Cardiac muscle cell (in vitro differentiated cells and primary cell): ENCODE measurements around the gene UBASH3B. TPM values are rescaled to one million over a fixed set of nuclear protein-coding genes. Genes with fewer than 3 reads are reported as not detected.
"Not testable (repeated sequence)": the region's sequence is repeated elsewhere in the genome, so short reads cannot be mapped to it uniquely, and the experiment has no call there.

Experiments
- DNase-seq, 2 donors: peaks; one replicate each; pipeline versions ENCODE4 v3.0.0 to v3.0.0-alpha.2; 2010 to 2017; ENCODE audit warnings: low read depth in 1 of 2, low spot score in 1 of 2
- H3K27ac ChIP-seq: fragments of 200-600 bp; sonication (generic); 2 replicates; pipeline ENCODE4 v1.5.1; 2016
- H3K27me3 ChIP-seq: fragments of 200-600 bp; sonication (generic); 2 replicates; pipeline ENCODE4 v1.6.0; 2016; ENCODE audit warnings: control low read depth
- H3K36me3 ChIP-seq: fragments of 200-600 bp; sonication (generic); 2 replicates; pipeline ENCODE4 v1.5.1; 2016; ENCODE audit warnings: control low read depth
- H3K4me1 ChIP-seq: fragments of 200-600 bp; sonication (generic); 2 replicates; pipeline ENCODE4 v1.8.1; 2017; ENCODE audit warnings: low read depth, mild to moderate bottlenecking, mixed run types
- H3K4me3 ChIP-seq: fragments of 200-600 bp; sonication (generic); 2 replicates; pipeline ENCODE4 v1.5.1; 2016; ENCODE audit warnings: mild to moderate bottlenecking
- H3K9me3 ChIP-seq: fragments of 200-600 bp; sonication (generic); 2 replicates; pipeline ENCODE4 v1.5.1; 2017; ENCODE audit warnings: low read depth, mild to moderate bottlenecking, control low read depth
- polyA plus RNA-seq: library from polyadenylated mRNA; unstranded; fragments of >200 nt; fragmentation: Nextera tagmentation; extraction: Ambion mirVana; gene quantifications from 2 replicates; pipeline ENCODE4 v1.2.1, GENCODE V29; 2016
- total RNA-seq: library from RNA; depleted of rRNA; stranded (reverse); fragments of >200 nt; gene quantifications from 2 replicates; pipeline ENCODE4 v1.2.3, GENCODE V29; 2016
- TF ChIP-seq, protein P1 (sequence below): IDR thresholded peaks from 2 replicates; pipeline ENCODE4 v1.5.1; 2012; ENCODE audit warnings: low read depth, mild to moderate bottlenecking, low read length

UBASH3B gene, protein sequence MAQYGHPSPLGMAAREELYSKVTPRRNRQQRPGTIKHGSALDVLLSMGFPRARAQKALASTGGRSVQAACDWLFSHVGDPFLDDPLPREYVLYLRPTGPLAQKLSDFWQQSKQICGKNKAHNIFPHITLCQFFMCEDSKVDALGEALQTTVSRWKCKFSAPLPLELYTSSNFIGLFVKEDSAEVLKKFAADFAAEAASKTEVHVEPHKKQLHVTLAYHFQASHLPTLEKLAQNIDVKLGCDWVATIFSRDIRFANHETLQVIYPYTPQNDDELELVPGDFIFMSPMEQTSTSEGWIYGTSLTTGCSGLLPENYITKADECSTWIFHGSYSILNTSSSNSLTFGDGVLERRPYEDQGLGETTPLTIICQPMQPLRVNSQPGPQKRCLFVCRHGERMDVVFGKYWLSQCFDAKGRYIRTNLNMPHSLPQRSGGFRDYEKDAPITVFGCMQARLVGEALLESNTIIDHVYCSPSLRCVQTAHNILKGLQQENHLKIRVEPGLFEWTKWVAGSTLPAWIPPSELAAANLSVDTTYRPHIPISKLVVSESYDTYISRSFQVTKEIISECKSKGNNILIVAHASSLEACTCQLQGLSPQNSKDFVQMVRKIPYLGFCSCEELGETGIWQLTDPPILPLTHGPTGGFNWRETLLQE
- total RNA-seq (0.32 and 2.7 TPM in 2 replicates), polyA plus RNA-seq (1.5 TPM in 1 of 2 replicates, not detected in the other)

DNA sequence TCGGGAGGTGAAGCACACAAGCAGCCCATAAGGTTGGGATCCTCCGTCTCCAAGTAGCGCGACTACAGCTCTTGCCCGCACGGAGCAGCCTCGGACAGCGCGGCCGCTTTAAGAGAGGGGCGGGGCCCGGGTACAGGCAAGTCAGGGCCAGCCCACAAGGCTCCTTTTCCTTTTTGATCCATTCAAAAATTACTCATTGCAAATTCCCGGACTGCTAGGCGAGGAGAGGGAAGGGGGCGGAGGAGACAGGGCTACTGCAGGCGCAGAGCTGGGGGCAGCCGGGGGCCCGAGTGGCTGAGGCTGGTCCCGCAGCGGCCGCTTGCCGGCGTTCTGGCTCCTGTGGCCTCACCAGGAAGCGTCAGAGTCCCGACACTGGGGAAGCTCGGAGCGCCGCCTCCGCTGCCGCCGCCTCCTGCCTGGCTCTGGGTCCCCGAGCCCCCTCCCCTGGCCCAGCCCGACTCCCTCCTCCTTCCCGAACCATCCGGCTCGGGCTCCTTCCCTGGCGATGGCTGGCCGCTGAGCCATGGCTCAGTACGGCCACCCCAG is at the start of gene UBASH3B:
TSS of gene UBASH3B (plus strand) at position 196 of the 546 bp plus-strand sequence. CDS start at position 524, 328 bp downstream.
- TF ChIP-seq, protein P1, sequence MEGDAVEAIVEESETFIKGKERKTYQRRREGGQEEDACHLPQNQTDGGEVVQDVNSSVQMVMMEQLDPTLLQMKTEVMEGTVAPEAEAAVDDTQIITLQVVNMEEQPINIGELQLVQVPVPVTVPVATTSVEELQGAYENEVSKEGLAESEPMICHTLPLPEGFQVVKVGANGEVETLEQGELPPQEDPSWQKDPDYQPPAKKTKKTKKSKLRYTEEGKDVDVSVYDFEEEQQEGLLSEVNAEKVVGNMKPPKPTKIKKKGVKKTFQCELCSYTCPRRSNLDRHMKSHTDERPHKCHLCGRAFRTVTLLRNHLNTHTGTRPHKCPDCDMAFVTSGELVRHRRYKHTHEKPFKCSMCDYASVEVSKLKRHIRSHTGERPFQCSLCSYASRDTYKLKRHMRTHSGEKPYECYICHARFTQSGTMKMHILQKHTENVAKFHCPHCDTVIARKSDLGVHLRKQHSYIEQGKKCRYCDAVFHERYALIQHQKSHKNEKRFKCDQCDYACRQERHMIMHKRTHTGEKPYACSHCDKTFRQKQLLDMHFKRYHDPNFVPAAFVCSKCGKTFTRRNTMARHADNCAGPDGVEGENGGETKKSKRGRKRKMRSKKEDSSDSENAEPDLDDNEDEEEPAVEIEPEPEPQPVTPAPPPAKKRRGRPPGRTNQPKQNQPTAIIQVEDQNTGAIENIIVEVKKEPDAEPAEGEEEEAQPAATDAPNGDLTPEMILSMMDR: no peak
- peaks cover 45% of the 10 kb centered on the region for H3K27me3 ChIP-seq
- peak within 1 kb of the TSS; percentile 74 for H3K4me3 ChIP-seq
- DNase-seq: peak; percentile 84 to 86
- peaks cover 11% of the 10 kb centered on the region for H3K4me1 ChIP-seq
- H3K27ac ChIP-seq: no peak within 1 kb of the TSS
- H3K36me3 ChIP-seq: no peaks in the 10 kb centered on the region
- no peaks in the 10 kb centered on the region for H3K9me3 ChIP-seq

DNA sequence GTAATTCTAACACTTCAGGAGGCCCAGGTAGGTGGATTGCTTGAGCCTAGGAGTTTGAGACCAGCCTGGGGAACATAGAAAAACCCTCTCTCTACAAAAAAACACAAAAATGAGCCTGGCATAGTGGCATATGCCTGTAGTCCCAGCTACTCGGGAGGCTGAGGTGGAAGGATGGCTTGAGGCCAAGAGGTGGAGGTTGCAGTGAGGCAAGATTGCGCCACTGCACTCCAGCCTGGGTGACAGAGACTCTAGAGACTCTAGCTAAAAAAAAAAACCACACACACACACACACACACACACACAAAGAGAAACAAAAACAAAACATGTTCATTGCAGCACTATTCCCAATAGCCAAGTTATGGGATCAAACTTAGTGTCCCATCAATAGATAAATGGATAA is 48.4 kb upstream of the UBASH3B start:
- not testable (repeated sequence) for H3K4me1 ChIP-seq, H3K27ac ChIP-seq, H3K4me3 ChIP-seq, H3K27me3 ChIP-seq, H3K9me3 ChIP-seq, DNase-seq, H3K36me3 ChIP-seq

DNA sequence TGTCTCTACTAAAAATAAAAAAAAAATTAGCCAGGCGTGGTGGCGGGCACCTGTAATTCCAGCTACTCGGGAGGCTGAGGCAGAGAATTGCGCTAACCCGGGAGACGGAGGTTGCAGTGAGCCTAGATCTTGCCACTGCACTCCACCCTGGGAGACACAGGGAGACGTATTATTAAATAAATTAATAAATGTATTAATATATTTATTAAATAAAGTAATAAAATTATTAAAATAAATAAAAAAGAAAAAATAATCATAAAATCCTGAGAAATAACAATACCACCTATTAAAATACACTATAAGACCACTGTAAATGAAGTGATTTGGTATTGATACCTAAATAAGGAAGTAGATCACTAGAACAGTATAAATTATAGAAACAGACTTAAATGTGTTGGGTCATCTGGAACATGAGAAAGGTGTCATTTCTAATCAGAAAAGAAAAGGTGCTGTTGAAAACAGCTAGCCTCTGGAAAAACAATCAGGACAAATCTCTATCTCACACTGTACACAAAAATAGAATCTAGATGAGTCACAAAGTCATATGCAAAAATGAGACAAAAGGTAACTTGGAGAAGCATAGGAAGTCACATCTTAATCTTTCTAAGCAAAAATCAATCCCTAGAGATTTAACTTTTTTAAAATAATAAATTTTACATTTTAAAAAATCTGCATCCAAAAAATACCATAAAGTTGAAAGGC is 43.2 kb upstream of the UBASH3B start:
- Histone ChIP-seq H3K4me1 (no peaks in the 10 kb centered on the region), H3K9me3 (no peaks in the 10 kb centered on the region), H3K27me3 (no peaks in the 10 kb centered on the region), H3K27ac (no peak overlapping the region), H3K4me3 (no peak overlapping the region), H3K36me3 (no peaks in the 10 kb centered on the region)
- DNase-seq: no peak
- TF ChIP-seq, protein P1: no peak

DNA sequence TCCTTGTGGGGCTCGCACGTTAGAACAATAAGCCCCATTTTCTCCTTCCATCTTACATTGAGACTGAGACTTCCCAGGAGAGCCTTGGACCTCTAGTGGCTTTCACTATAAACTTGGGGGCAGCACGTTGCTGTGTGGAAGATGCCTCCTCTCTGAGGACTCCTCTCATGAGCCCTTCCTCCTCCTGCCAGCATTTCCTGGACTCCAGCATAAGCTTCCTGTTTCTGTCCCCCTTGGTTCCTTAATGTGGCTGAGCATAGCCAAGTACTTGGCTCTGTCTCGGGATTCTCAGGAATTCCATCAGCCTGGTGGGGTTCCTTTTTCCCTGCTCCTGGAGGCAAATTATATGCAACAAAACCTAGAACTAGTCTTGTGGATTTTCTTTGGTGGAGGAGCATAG is 38.8 kb upstream of the UBASH3B start:
- Histone ChIP-seq H3K9me3 (no peaks in the 10 kb centered on the region), H3K4me1 (no peaks in the 10 kb centered on the region), H3K36me3 (no peaks in the 10 kb centered on the region), H3K4me3 (no peak overlapping the region), H3K27ac (no peak overlapping the region), H3K27me3 (no peaks in the 10 kb centered on the region)
- TF ChIP-seq, protein P1: no peak
- DNase-seq: no peak

DNA sequence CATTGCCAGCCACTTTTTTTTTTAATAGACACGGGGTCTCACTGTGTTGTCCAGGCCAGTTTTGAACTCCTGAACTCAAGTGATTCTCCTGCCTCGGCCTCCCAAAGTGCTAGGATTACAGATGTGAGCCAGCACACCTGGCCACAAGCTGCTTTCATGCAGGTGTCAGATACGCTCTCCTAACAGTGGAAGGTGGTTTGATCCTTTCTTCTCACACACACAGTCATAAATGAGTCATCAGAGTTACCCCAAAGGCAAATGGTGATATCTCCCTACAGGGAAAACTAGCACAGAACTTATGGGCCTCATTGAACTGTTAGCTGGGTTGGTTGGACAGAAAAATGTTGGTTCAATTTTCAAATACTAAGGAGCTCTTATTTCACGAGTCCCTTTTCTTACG is 38.2 kb upstream of the UBASH3B start:
- Histone ChIP-seq H3K27me3 (no peaks in the 10 kb centered on the region), H3K9me3 (no peaks in the 10 kb centered on the region), H3K4me1 (no peaks in the 10 kb centered on the region), H3K36me3 (no peaks in the 10 kb centered on the region), H3K4me3 (no peak overlapping the region), H3K27ac (no peak overlapping the region)
- DNase-seq: no peak
- TF ChIP-seq, protein P1: no peak
